Hematopoietic multipotent progenitor cell (in vitro differentiated cells): Measurements from ENCODE around the gene PSMG1. TPM values are rescaled to one million over a fixed set of nuclear protein-coding genes. Genes with fewer than 3 reads are reported as not detected.
A peak's percentile ranks its signal among the peaks of the same experiment; 100 is the strongest.
"Not testable (repeated sequence)": the region's sequence is repeated elsewhere in the genome, so short reads cannot be mapped to it uniquely, and the experiment has no call there.

Experiments
- DNase-seq, 3 donors: peaks; one replicate each; pipeline ENCODE4 v3.0.0-alpha.2; 2011 to 2015; ENCODE audit warnings: low read depth in 2 of 3, low spot score in 2 of 3
- total RNA-seq: library from RNA; depleted of rRNA; stranded (reverse); fragments of >200 nt; gene quantifications from one replicate; pipeline ENCODE4 v1.2.3, GENCODE V29; 2012

PSMG1 gene, protein sequence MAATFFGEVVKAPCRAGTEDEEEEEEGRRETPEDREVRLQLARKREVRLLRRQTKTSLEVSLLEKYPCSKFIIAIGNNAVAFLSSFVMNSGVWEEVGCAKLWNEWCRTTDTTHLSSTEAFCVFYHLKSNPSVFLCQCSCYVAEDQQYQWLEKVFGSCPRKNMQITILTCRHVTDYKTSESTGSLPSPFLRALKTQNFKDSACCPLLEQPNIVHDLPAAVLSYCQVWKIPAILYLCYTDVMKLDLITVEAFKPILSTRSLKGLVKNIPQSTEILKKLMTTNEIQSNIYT
- 21.3 TPM for total RNA-seq

DNA sequence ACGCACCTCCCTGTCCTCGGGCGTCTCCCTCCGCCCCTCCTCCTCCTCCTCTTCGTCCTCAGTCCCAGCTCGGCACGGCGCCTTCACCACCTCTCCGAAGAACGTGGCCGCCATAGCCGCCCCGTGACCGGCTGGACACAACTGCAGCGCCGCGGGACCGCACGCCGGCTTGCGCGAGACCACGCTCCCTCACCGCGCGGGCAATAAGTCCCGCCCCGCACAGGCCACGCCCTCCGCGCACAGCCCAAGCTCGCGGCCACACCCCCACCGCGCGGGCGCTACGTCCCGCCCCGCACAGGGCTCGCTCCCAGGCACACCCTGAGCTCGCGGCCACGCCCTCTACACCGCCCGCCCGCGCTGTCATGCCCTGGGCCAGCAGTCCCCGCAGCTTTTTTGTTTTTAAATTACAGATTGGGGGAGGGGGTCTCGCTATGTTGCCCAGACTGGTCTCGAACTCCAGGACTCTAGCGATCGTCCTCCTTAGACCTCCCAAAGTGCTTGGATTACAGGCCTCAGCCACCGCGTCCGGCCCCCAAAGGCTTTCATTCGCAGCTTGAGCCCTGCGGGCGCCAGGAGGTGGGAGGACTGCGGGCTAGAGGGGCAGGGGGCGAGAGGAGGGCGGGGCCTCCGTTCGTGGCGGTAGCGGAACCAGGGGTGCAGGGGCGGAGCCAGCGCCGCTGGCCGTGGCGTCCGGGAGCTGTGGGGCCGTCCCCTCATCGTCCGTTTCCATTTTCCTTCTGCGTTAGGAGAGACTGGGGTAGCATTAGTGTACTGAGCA lies at the start of gene PSMG1:
Gene PSMG1, minus strand, starts transcription at position 180 of the 778 bp plus-strand sequence. Its CDS starts 66 bp downstream, at position 114.
- DNase-seq, result peak; percentile 93 to 97 (median 94)

DNA sequence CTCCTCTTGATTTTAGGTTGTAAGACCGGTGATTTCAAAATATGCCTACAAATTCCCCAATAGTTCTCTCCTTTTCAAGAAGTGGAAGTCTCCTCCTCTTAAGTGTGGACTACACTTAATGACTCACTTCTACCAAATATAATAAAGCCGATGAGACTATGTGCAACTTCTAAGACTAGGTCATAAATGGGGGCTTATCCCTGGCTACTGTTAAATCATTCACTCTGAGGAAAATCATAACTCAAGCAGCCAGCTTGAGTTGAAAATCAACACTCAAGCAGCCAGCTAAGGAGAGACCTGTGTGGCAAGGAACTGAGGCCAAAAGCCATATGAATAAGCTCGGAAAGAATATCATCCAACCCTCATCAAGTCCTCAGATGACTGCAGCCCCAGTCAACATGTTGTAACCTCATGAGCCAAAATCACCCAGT lies 49.6 kb upstream of the PSMG1 start:
- no peak for DNase-seq

DNA sequence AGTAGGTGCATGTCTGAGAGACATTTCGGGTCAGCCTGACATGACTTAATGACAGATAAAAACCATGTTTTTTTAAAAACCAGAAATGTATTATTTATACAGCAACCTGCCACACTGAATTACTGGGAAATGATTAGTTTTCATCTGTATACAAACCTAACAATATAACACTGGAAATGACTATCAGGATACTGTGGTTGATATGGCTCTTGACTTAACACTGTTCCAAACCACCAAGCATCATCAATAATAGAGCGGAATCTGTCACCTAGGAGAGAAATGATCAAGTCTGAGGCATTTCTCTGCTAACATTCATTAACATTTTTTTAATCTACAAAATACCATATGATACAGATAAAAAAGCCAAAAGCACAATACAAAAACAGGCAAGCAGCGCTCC lies 41.7 kb upstream of the PSMG1 start:
- no peak for DNase-seq

DNA sequence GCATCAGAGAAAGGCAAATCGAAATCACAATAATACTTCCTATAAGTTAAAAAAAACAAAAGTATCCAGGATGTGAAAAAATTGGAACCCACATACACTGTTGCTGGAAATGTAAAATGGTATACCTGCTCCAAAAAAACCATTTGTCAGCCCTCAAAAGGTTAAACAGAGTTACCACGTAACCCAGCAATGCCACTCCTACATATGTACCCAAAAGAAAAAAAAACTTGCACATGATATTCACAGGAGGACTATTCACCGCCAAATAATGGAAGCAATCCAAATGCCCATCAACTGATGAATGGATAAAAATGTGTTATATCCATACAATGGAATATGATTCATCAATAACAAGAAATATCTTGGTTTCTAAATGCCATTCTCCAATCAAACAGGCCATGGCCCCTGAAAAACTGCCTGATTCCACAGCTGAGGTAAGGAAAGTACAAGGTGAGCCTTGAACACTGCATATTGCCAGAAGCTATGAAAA lies 38.8 kb upstream of the PSMG1 start:
- DNase-seq, result no peak

DNA sequence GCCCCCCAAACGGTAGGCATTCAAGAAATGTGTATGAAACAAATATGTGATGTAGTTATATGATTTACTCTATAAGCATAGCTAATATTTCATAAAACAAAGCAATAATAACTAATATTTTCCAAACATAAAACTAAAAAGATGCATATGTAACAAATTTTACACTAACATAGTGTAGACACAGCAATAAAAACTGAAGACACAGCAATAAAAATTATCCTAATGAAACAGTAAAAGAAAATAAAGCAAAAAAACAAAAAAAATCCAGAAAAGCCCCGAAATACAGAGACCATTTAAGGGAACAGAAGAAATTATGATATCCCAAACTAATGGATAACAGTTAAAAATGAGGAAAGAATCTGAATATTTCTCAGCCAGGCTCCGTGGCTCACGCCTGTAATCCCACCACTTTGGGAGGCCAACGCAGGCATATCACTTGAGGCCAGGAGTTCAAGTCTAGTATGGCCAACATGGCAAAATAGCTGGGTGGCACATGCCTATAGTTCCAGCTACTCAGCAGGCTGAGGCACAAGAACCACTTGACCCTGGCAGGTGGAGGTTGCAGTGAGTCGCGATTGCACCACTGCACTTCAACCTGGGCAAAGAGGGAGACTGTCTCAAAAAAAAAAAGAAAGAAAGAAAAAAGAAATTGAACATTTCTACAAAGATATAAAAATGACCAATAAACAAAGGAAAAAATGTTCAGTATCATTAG lies 38.2 kb upstream of the PSMG1 start:
- no peak for DNase-seq

DNA sequence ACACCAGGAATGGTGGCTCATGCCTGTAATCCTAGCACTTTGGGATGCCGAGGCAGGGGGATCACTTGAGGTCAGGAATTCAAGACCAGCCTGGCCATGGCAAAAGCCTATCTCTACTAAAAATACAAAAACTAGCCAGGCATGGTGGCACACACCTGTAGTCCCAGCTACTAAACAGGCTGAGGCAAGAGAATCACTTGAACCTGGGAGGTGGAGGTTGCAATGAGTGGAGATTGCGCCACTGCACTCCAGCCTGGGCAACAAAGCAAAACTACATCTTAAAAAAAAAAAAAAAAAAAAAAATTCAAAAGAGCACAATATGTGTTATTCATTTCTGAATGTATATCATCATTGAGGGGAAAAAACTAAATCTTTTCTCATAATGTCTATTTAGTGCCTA lies 37.6 kb upstream of the PSMG1 start:
- not testable (repeated sequence) for DNase-seq

DNA sequence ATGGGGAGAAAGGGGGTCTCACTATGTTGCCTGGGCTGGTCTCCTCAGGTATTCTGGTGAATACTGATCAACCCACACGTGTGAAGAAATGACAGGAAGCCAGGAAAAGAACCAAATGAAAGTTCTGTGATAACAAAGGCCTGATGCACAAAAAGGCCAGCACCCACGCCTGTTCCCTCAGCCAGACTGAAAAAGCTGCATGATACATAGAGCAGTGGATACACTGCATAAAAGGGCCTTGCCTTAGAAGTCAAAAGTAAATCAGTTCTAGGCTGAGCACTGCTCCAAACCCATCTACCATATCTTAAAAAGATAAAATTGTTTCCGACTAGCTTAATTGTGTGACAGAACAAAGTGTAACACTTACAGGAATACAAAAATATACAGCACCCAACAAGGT lies 36.9 kb upstream of the PSMG1 start:
- DNase-seq, result no peak

DNA sequence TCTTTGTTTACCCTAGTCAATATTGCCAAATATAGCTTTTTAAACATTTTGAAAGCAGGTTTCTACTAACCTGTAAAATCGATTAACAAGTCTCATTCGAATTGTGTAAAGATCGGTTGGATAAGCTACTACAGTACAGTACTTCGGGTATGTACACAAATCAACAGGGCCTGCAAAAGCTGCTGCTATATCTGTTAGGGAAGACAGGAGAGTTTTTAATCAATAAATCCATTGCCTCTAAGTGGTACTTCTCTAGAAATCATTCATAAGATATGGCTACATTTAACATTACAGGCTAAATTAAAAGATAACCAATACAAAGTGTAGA lies 34.8 kb upstream of the PSMG1 start:
- no peak for DNase-seq

DNA sequence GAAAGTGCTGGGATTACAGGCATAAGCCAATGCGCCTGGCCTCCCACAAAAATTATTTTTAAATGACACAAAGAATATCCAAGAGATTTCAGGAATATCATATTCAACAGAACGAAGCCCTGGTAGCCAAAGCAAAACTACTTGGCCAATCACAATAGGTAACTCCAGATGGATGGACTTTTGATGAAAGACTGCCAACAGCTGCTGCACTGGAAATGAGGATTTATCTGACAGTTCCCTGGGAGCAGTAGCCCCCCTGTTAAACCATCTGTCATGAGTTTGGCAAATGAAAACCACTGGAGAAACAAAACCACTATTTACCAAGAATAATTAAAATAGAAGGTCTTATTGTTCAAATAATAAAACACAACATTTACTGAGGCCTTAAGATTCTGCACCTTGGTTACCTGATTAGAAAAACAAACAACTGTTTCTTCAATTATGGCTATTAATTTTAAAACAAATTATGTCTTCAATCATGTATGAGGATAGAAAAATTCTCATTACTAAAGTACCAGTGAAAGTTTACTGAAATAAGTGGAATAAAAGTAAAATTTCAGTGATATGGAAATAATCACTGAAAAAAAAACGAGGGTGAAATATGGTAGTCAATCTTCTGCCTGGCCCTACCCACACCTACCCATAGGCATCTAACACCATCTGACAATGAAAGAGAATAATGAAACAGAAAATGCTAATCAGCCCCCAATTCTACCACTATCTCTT lies 34.3 kb upstream of the PSMG1 start:
- DNase-seq, result no peak

DNA sequence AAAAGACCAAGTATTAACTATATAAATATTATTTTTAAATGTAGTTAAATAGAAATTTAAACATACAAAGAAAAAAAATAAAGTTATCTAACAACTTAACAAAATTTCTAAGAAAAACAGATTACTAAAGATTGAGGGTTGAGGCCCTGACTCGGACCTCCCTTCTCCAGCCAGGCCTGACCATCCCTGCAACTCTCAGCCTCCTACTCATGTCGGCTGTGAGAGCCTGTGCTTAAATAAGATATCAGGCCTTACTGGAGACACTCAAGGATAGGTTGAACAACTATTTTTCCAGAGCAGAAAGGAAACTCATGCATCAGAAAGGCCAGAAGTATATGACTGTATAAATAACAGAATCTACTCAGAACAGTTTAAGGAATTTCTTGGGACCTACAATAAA lies 33.0 kb upstream of the PSMG1 start:
- no peak for DNase-seq

DNA sequence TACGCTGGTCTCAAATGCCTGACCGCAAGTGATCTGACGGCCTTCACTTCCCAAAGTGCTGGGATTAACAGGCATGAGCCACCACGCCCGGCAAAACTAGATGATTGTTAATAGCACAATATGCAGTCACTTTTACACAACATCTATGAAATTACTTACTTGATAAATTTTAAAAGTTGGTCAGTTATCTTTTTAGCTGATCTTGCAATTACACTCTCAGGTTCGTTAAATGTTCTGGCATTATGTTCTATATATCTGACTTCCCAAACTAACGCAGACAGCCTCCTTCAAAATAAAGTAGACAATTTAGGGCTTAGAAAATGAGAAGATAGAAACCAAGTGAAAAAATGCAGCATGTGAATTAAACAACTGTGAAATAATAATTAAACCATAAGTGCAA lies 31.8 kb upstream of the PSMG1 start:
- DNase-seq, result no peak

DNA sequence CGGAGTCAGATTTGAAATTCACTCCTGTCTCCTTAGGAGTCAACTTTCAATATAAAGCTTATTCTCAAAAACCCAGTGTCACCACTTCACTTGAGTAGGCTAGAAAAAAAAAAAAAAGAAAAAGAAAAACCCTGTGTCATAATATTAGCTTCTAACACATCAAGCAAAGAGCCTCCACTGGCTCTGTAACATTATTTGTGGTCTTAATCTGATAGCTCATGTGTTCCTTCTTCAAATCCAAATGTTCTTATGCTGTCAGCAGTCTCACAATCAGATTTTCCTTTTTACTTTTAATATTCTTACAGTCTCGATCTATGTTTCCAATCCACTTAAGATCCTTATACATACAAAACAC lies 26.1 kb upstream of the PSMG1 start:
- DNase-seq, result no peak

DNA sequence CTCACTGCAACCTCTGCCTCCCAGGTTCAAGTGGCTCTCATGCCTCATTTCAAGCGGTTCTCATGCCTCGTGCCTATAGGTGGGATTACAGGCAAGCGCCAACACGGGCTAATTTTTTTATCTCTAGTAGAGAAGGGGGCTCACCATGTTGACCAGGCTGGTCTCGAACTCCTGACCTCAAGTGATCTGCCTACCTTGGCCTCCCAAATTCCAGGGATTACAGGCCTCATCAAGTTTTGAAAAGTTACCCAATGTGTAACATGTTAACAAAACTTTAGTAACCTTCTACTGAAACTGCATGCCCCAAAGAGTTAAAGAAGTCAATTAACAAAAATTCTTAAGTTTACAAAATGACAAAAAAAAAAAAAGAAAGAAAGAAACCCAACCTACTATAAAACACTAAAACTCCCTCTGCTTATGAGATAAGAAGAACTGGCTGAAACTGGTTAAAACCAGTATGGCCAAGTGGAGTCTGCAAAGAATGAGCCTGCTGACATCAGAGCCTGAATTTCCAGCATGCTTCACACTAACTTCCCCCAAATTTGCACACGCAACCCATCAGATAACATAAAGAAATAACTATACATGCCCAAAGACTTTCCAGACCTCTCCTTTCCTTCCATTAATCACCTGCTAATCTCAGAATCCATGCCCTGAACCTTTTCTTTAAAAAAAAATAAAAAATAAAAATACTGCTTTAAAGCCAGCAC lies 25.5 kb upstream of the PSMG1 start:
- DNase-seq, result peak in 1 of 3 donors; percentile 17

DNA sequence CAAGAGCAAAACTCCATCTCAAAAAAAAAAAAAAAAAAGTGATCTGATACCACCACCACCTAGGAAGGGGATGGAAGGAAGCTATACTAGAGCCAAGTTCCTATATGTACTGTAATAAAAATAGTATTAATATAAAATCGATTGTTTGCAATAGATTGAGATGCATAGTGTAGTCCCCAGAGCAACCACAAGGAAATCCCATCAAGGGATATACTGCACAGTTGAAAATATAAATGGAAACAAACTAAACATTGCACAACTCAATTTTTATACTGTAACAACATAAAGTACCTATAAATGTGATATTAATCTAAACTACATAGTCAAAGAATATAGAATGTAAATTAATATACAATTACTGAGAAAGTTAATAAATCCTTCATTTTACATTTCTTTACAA lies 20.9 kb upstream of the PSMG1 start:
- no peak for DNase-seq

DNA sequence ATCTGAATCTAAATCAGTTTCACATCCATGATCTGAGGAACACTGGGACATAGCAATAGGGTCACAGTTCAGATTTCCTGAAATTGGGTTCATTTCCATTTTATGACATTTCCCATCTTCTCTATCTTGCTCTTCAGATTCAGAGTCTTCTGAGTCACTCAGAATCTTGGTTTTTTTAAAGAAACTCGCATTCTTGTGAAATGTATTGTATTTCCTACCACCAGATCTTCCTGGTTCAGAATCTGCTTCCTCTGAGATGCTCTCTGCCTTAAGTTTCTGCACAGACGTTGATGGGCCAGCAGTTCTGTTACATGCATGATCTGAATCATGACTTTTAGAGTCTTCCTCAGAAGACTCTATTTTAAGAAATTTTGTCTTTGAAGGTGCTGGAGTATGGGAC lies 15.5 kb upstream of the PSMG1 start:
- DNase-seq, result no peak

DNA sequence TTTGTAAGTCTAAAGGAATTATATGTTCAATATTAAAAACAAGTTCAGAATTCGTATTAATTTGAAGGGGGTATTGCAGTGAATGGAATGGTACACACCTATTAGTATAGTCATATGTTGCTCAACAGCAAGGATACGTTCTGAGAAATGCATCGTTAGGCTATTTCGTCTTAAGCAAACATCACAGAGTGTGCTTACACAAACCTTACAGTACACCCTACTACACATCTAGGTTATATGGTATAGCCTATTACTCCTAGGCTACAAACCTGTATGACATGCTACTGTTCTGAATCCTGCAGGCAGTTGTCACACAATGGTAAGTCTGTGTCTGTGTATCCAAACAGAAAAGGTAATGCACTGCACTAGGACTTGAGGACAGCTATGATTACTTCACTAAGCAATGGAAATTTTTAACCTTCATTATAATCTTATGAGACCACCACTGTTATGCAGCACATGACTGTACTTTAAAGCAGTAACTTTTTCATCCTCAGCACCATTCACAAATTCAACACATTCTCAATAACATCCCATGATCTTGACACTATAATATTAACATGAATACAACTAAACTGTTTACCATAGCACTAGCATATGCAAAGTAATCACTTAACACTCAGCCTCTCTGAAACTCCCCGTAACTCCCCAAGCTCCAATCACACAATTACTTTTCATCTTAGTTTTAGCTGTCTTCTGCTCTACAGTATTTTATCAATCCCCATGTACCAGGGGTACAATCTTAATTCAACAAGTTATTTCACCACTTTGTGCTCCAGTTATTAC lies 14.4 kb upstream of the PSMG1 start:
- DNase-seq, result no peak

DNA sequence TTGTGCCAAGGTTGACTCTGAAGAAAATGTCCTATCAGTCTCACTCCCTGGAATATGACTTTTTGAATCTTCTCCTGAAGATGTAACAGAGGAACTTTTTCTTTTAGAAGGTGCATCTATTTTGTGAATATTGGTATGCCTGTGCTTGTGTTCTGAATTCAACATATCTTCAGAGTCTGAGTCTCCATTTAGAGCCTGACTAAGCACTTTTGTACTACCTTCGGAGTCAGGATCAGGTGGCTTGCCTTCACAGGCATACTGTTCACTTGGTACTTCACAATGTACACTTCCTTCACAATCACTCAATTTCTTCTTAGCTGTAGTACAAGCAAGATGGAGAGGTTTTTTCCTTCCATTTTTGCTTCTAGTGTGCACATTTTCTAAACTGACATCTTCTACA lies 13.6 kb upstream of the PSMG1 start:
- DNase-seq, result no peak

DNA sequence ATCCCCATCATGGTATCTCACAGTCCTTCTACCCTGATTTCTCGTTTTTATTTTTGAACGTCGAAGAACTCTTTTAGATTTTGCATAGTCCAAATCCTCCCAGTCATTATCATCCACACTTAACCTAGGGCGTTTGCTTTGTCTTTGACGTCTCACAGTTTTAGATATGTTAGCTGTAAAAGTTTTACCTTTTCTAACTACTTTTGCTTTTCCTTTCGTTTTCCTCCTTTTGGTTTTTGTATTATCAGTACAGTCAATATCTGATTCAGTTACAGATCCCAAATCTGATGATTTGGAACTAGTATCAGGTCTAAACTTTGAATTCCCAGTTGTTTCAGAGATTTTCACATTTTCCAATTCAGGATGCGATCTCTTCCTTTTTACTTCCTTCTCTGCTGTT lies 13.1 kb upstream of the PSMG1 start:
- no peak for DNase-seq

DNA sequence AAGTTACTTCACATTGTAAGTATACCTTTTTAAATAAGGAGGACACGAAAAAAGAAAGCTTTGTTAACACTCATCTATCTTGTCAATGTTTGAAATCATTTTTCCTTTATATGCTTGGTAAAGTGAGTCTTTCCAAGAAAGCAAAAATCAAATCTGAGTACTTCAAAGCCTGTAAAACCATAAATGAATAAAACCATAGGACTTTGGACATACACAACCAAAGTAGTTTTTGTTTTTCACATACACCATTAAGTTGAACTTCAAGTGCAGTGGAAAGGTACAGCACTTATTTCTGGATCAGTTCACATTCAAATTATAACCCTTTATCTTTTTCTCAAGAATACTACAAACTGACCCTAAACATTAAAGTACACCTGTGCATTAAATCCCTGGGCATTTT lies 10.1 kb upstream of the PSMG1 start:
- DNase-seq, result no peak
